D721Med (cell line): Measurements from ENCODE around the gene TTPAL.

ENCODE experiments used
- DNase-seq: peaks from one replicate; pipeline ENCODE4 v3.0.0; 2011; ENCODE audit warnings: low spot score; ENCODE audit not compliant: insufficient read length
- FAIRE-seq: peaks from 2 replicates; lab custom pipeline; 2011; peaks lifted over from hg19 to GRCh38; lab: Jason Lieb, UNC
- CTCF ChIP-seq: IDR thresholded peaks from 2 replicates; pipeline ENCODE4 v1.5.1; 2012; ENCODE audit warnings: mild to moderate bottlenecking, control low read depth; ENCODE audit not compliant: insufficient read depth; ENCODE audit errors: missing control alignments

TTPAL gene

GRCh38 chr20:44429419-44430269, 46.0 kb upstream of the TTPAL start:
- DNase-seq (no peak), FAIRE-seq (no peak)
- TF ChIP-seq CTCF: no peak

GRCh38 chr20:44430270-44431065, 45.2 kb upstream of the TTPAL start:
- FAIRE-seq (no peak), DNase-seq (no peak)

GRCh38 chr20:44431118-44431501, 44.6 kb upstream of the TTPAL start:
- FAIRE-seq: no peak
- TF ChIP-seq CTCF: no peak

More at GRCh38 chr20:44430270-44431065, 45.2 kb upstream of the TTPAL start:
- no peak for TF ChIP-seq CTCF

GRCh38 chr20:44431502-44432234, 44.0 kb upstream of the TTPAL start:
- DNase-seq: no peak
- TF ChIP-seq CTCF: no peak
- no peak for FAIRE-seq

More at GRCh38 chr20:44431118-44431501, 44.6 kb upstream of the TTPAL start:
- DNase-seq: no peak

- TF ChIP-seq CTCF: no peak
- no peak for DNase-seq
- no peak for FAIRE-seq
These were observed 42.8 kb upstream of the TTPAL start for GRCh38 chr20:44432618-44433577.
